ENCODE results near the gene COMMD7. TPM values are rescaled to one million over a fixed set of nuclear protein-coding genes. Genes with fewer than 3 reads are reported as not detected.

Gene COMMD7
- total RNA-seq, 1 experiment from 2014 or later = 13.2 TPM

DNA sequence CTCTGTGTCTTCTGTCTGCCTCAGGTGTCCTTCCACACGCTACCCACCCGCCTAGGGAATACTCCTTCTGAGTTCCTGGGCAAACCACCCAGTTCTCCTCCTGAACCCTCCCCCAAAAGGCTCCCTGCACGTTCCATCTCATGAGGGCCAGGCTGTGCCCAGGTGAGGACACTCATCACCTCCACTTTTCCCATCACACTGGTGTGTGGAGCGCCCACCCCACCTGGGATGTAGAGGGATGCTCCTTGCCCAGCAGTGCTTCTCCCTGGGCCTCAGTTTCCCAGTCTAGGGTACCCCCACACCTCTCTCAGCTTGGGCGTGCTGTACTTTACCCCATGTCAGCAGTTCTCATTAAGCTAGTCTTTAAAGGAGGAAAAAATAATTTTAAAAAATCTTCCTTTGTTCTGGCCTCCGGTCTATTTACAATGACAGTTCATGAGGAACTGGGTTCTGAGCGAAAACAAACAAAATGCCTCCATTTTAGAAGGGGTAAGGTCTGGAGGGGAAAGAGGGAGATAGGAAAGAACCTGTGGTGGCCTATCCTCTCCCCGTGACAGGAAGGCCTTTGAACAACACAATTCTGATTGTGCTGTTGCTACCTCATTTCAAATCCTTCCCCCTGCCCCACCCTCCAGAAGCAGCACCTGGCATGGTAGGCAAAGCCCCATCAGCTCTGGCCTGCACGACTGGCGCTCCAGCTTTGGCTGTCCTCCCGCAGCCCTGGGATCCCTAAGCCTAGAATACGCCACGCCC, 67.9 kb downstream of the COMMD7 start:
- H3K4me2 ChIP-seq (ENCODE audit: low read length) = no peak overlapping the region
- no peak for ATAC-seq

More for the DNA sequence above, 67.9 kb downstream of the COMMD7 start:
- CTCF ChIA-PET = interaction anchor here (1.4 to 5.9 kb wide), 2 partner anchors 102 to 270 kb away, joined by 5 to 185 read pairs; no protein-coding TSS in a partner anchor
- H3K9ac ChIP-seq (ENCODE audit: low read length) = no peak overlapping the region
- intact Hi-C loops (cut with micrococcal nuclease) = no loop called here
- DNase-seq (ENCODE audit: low read depth, low spot score) = no peak
- H4K20me1 ChIP-seq (ENCODE audit: insufficient read depth) = no peaks in the 10 kb centered on the region
- no peaks in the 10 kb centered on the region for H3K27me3 ChIP-seq (ENCODE audit: insufficient read depth, low read length)
- peaks cover 3 to 7% of the 10 kb centered on the region in 2 experiments; a peak in 1 of 4 replicates for H3K4me1 ChIP-seq (ENCODE audit: control insufficient read depth in 1 of 2, insufficient read depth in 2 of 2, low read length in 2 of 2)
- H3K9me3 ChIP-seq (ENCODE audit: control insufficient read depth in 1 of 2, insufficient read depth in 1 of 2, low read depth in 1 of 2, low read length in 2 of 2) = no peaks in the 10 kb centered on the region
- no peaks in the 10 kb centered on the region for H3K79me2 ChIP-seq (ENCODE audit: insufficient read depth, low read length)
- RAD21 ChIA-PET (ENCODE audit: low non-redundant PET in 1 of 2, low total read pairs in 2 of 2, uncharacterized antibody in 2 of 2, unreplicated experiment in 2 of 2) = interaction anchor here (1.4 to 3.2 kb wide), 3 partner anchors 91 to 103 kb away, joined by 4 to 38 read pairs (median 30); no protein-coding TSS in a partner anchor
- H3K36me3 ChIP-seq (ENCODE audit: control insufficient read depth in 1 of 2, insufficient read depth in 2 of 2, low read length in 2 of 2) = no peaks in the 10 kb centered on the region
- H3K9me2 ChIP-seq (ENCODE audit: insufficient read depth) = no peaks in the 10 kb centered on the region
- H3K4me3 ChIP-seq (replicated peaks in 1 of 2; ENCODE audit: low read depth in 1 of 2, low read length in 2 of 2) = no peak overlapping the region
- no peak overlapping the region for H2AFZ ChIP-seq (ENCODE audit: low read depth, low read length, poor library complexity, severe bottlenecking)
- POLR2A ChIA-PET = no interaction called here
- TF ChIP-seq ZFX (IDR thresholded peaks at IDR 0.05) (no peak), FOSL1 (IDR thresholded peaks at IDR 0.05; ENCODE audit: low read depth) (no peak), EGR1 (IDR thresholded peaks at IDR 0.05; ENCODE audit: low read depth) (no peak), ATF3 (IDR thresholded peaks at IDR 0.05) (no peak), TCF7L2 (IDR thresholded peaks at IDR 0.05; ENCODE audit: borderline replicate concordance, extremely low read depth, insufficient read depth, insufficient read length) (no peak), ZBTB33 (IDR thresholded peaks at IDR 0.05; ENCODE audit: extremely low read depth, insufficient replicate concordance, low read length) (no peak), ELF1 (IDR thresholded peaks at IDR 0.05; ENCODE audit: borderline replicate concordance, low read depth) (no peak), SP1 (IDR thresholded peaks at IDR 0.05; ENCODE audit: low read depth) (no peak), MAX (IDR thresholded peaks at IDR 0.05) (no peak), CEBPB (IDR thresholded peaks at IDR 0.05; ENCODE audit: low read depth) (no peak), SIN3A (IDR thresholded peaks at IDR 0.05; ENCODE audit: low read depth) (no peak), EZH2phosphoT487 (IDR thresholded peaks at IDR 0.05; ENCODE audit: borderline replicate concordance) (no peak), POLR2A (IDR thresholded peaks at IDR 0.05; ENCODE audit: borderline replicate concordance, extremely low read depth, insufficient read depth, insufficient read length) (no peak), POLR2AphosphoS5 (IDR thresholded peaks at IDR 0.05; ENCODE audit: low read depth, low read length) (no peak), EZH2 (IDR thresholded peaks at IDR 0.05) (no peak), RAD21 (IDR thresholded peaks at IDR 0.05; ENCODE audit: low read depth) (no peak)
- TF ChIP-seq, protein P1, sequence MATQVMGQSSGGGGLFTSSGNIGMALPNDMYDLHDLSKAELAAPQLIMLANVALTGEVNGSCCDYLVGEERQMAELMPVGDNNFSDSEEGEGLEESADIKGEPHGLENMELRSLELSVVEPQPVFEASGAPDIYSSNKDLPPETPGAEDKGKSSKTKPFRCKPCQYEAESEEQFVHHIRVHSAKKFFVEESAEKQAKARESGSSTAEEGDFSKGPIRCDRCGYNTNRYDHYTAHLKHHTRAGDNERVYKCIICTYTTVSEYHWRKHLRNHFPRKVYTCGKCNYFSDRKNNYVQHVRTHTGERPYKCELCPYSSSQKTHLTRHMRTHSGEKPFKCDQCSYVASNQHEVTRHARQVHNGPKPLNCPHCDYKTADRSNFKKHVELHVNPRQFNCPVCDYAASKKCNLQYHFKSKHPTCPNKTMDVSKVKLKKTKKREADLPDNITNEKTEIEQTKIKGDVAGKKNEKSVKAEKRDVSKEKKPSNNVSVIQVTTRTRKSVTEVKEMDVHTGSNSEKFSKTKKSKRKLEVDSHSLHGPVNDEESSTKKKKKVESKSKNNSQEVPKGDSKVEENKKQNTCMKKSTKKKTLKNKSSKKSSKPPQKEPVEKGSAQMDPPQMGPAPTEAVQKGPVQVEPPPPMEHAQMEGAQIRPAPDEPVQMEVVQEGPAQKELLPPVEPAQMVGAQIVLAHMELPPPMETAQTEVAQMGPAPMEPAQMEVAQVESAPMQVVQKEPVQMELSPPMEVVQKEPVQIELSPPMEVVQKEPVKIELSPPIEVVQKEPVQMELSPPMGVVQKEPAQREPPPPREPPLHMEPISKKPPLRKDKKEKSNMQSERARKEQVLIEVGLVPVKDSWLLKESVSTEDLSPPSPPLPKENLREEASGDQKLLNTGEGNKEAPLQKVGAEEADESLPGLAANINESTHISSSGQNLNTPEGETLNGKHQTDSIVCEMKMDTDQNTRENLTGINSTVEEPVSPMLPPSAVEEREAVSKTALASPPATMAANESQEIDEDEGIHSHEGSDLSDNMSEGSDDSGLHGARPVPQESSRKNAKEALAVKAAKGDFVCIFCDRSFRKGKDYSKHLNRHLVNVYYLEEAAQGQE (IDR thresholded peaks at IDR 0.05; ENCODE audit: low read depth) = no peak
- BruUV-seq (replicated peaks) = no TSS peak
- H3K27ac ChIP-seq (ENCODE audit: low read depth, low read length) = no peak overlapping the region

All from HCT116 (cell line).